K562 (cell line): Measurements from ENCODE around the gene BEST1. TPM values are rescaled to one million over a fixed set of nuclear protein-coding genes. Genes with fewer than 3 reads are reported as not detected.

Experiments
- CBX5 ChIP-seq: IDR thresholded peaks from 2 replicates; pipeline ENCODE4 v1.6.1; 2014; ENCODE audit warnings: low read depth, borderline replicate concordance
- DNMT1 ChIP-seq: fragments of 450-650 bp; IDR thresholded peaks from 2 replicates; pipeline ENCODE4 v1.6.1; 2016; ENCODE audit warnings: antibody characterized with exemption, mild to moderate bottlenecking
- E2F3 ChIP-seq: fragments of 250-450 bp; sonication (Bioruptor Pico); IDR thresholded peaks from 2 replicates; pipeline ENCODE4 v1.4.0; 2020; ENCODE audit warnings: mild to moderate bottlenecking
- HDAC2 ChIP-seq: fragments of 450-650 bp; IDR thresholded peaks from 2 replicates; pipeline ENCODE4 v1.6.1; 2016; ENCODE audit warnings: mild to moderate bottlenecking
- JUNB ChIP-seq: fragments of 450-650 bp; formaldehyde crosslinking; conservative IDR thresholded peaks from 2 replicates; pipeline ENCODE4 v1.4.0; 2020; ENCODE audit warnings: mild to moderate bottlenecking
- KDM5B ChIP-seq: fragments of 200-600 bp; sonication (generic); IDR thresholded peaks from 2 replicates; pipeline ENCODE4 v1.6.1; 2012; ENCODE audit warnings: low read depth, mild to moderate bottlenecking, moderate library complexity, low read length, control low read depth, inconsistent platforms; ENCODE audit not compliant: insufficient replicate concordance
- KLF13 ChIP-seq: fragments of 450-650 bp; IDR thresholded peaks from 2 replicates; pipeline ENCODE4 v1.6.1; 2016; ENCODE audit warnings: missing genetic modification characterization, low read depth, mild to moderate bottlenecking, missing compliant biosample characterization, moderate library complexity, borderline replicate concordance
- MTA2 ChIP-seq: fragments of 450-650 bp; IDR thresholded peaks from 2 replicates; pipeline ENCODE4 v1.6.1; 2016; ENCODE audit warnings: low read depth
- NR1H2 ChIP-seq: sonication (generic); formaldehyde crosslinking; IDR thresholded peaks from 2 replicates; pipeline ENCODE4 v1.4.0; 2020; ENCODE audit warnings: mild to moderate bottlenecking, missing genetic modification reagents
- NR4A1 ChIP-seq, 2 experiments: fragments of 250-450 bp in 1 of 2; fragments of 450-650 bp in 1 of 2; sonication (Bioruptor Pico) in 1 of 2; IDR thresholded peaks; 2 replicates each; pipeline versions ENCODE4 v1.4.0 to v1.6.1; 2016 to 2020; ENCODE audit warnings: mild to moderate bottlenecking in 2 of 2, missing compliant biosample characterization in 1 of 2, missing genetic modification characterization in 1 of 2, moderate library complexity in 1 of 2
- PRMT5 ChIP-seq: sonication (generic); formaldehyde crosslinking; IDR thresholded peaks from 2 replicates; pipeline ENCODE4 v1.5.0; 2020; ENCODE audit warnings: missing genetic modification reagents
- RBM25 ChIP-seq: fragments of 200-400 bp; formaldehyde crosslinking; IDR thresholded peaks from 2 replicates; pipeline ENCODE4 v1.6.1; 2018; ENCODE audit warnings: low read length, low read depth, moderate library complexity; ENCODE audit not compliant: severe bottlenecking
- SIX5 ChIP-seq, 2 experiments: IDR thresholded peaks; 2 replicates each; pipeline ENCODE4 v1.6.1; 2011; ENCODE audit warnings: low read length in 2 of 2, borderline replicate concordance in 1 of 2, low read depth in 1 of 2, mild to moderate bottlenecking in 1 of 2, moderate library complexity in 1 of 2; ENCODE audit not compliant: insufficient read depth in 1 of 2
- SMC3 ChIP-seq: conservative IDR thresholded peaks from 2 replicates; pipeline ENCODE4 v1.6.1; 2011; ENCODE audit warnings: low read depth, low read length, improper control_type of control experiment; ENCODE audit not compliant: insufficient read depth
- STAT5A ChIP-seq: IDR thresholded peaks from 2 replicates; pipeline ENCODE4 v1.6.1; 2012; ENCODE audit warnings: low read length, inconsistent platforms, borderline replicate concordance
- SUPT5H ChIP-seq: fragments of 450-650 bp; IDR thresholded peaks from 2 replicates; pipeline ENCODE4 v1.6.1; 2016
- TAF15 ChIP-seq: fragments of 200-400 bp; formaldehyde crosslinking; IDR thresholded peaks from 2 replicates; pipeline ENCODE4 v1.6.1; 2017; ENCODE audit warnings: mild to moderate bottlenecking, low read depth, low read length, moderate library complexity
- ZBTB7A ChIP-seq: IDR thresholded peaks from 2 replicates; pipeline ENCODE4 v1.6.1; 2011; ENCODE audit warnings: low read depth, mild to moderate bottlenecking, low read length, moderate library complexity, borderline replicate concordance; ENCODE audit not compliant: control insufficient read depth
- ZNF384 ChIP-seq: IDR thresholded peaks from 2 replicates; pipeline ENCODE4 v1.6.1; 2012; ENCODE audit warnings: low read depth, low read length, improper control_type of control experiment
- ZNF695 ChIP-seq: fragments of 450-650 bp; formaldehyde crosslinking; IDR thresholded peaks from 2 replicates; pipeline ENCODE4 v1.4.0; 2020; ENCODE audit warnings: mild to moderate bottlenecking, moderate library complexity
- ZNF830 ChIP-seq: fragments of 250-450 bp; sonication (Bioruptor Pico); IDR thresholded peaks from 2 replicates; pipeline ENCODE4 v1.5.0; 2021; ENCODE audit warnings: mild to moderate bottlenecking
- polyA plus RNA-seq, 8 experiments: library from polyadenylated mRNA; depleted of rRNA in 4 of 8; stranded (reverse) in 5 of 8; unstranded in 3 of 8; fragments of >200 nt; fragmentation: Nextera tagmentation in 2 of 8; fragmentation: Illumina TruSeq in 1 of 8; extraction: Ambion mirVana in 2 of 8; extraction: Trizol in 1 of 8; gene quantifications; 2 replicates each; pipeline versions ENCODE4 v1.2.1 to v1.2.3, GENCODE V29; 2011 to 2014; ENCODE audit warnings: inconsistent platforms in 1 of 8, missing spikeins in 1 of 8
- total RNA-seq, 7 experiments: library from RNA; depleted of rRNA in 6 of 7; stranded (reverse); fragments of >200 nt in 6 of 7; fragmentation: Illumina TruSeq in 2 of 7; extraction: Trizol in 2 of 7; gene quantifications; 2 replicates each; pipeline versions ENCODE4 v1.2.1 to v1.2.3, GENCODE V29; 2011 to 2021; ENCODE audit warnings: low replicate concordance in 1 of 7
- TF ChIP-seq, protein P1 (sequence below): fragments of 250-450 bp; sonication (Bioruptor Pico); IDR thresholded peaks from 2 replicates; pipeline ENCODE4 v1.8.0; 2021; ENCODE audit warnings: moderate library complexity, mild to moderate bottlenecking, inconsistent platforms
- TF ChIP-seq, protein P2 (sequence below), 2 experiments: IDR thresholded peaks in 1 of 2; conservative IDR thresholded peaks in 1 of 2; 2 replicates each; pipeline ENCODE4 v1.6.1; 2016; ENCODE audit warnings: low read depth in 2 of 2, mild to moderate bottlenecking in 1 of 2, missing compliant biosample characterization in 1 of 2, missing genetic modification characterization in 1 of 2, moderate library complexity in 1 of 2
- TF ChIP-seq, protein P3 (sequence below): fragments of 250-450 bp; sonication (Bioruptor Pico); IDR thresholded peaks from 2 replicates; pipeline ENCODE4 v1.9.0; 2021; ENCODE audit warnings: mild to moderate bottlenecking, inconsistent platforms

The BEST1 gene
- total and polyA plus RNA-seq, 9 of the 15 experiments (the other 6 are each of a cell fraction or from before 2014, with no cell fraction given): 0.07 to 1.3 (median 0.40) TPM

GRCh38 chr11:61917334-61918109 lies 32.6 kb upstream of the BEST1 start, which contains the start of gene RAB3IL1 (continued):
- TF ChIP-seq NR4A1 (CRISPR knock-in tag; IDR thresholded peaks at IDR 0.05) (no peak), NR4A1 (tag; IDR thresholded peaks at IDR 0.05) (no peak), SUPT5H (no peak), SMC3 (no peak), SIX5 (IDR thresholded peaks at IDR 0.05; ENCODE audit: borderline replicate concordance in 1 of 2, insufficient read depth in 1 of 2, low read depth in 1 of 2, low read length in 2 of 2) (no peak), NR1H2 (no peak), CBX5 (no peak), KLF13 (tag) (peak; percentile 64), DNMT1 (no peak), E2F3 (CRISPR knock-in tag) (no peak), TAF15 (no peak), JUNB (CRISPR knock-in tag) (no peak), ZNF830 (no peak), PRMT5 (CRISPR knock-in tag) (no peak), STAT5A (no peak), MTA2 (no peak), ZBTB7A (peak; percentile 53; the same call in 1 of the 2 replicates), RBM25 (peak; percentile 82), ZNF695 (CRISPR knock-in tag) (no peak), HDAC2 (peak; percentile 89), KDM5B (peak; percentile 42), ZNF384 (no peak)
- TF ChIP-seq, protein P1, sequence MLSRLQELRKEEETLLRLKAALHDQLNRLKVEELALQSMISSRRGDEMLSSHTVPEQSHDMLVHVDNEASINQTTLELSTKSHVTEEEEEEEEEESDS: no peak
- TF ChIP-seq, protein P2, sequence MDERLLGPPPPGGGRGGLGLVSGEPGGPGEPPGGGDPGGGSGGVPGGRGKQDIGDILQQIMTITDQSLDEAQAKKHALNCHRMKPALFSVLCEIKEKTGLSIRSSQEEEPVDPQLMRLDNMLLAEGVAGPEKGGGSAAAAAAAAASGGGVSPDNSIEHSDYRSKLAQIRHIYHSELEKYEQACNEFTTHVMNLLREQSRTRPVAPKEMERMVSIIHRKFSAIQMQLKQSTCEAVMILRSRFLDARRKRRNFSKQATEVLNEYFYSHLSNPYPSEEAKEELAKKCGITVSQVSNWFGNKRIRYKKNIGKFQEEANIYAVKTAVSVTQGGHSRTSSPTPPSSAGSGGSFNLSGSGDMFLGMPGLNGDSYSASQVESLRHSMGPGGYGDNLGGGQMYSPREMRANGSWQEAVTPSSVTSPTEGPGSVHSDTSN (CRISPR knock-in tag; IDR thresholded peaks at IDR 0.05; ENCODE audit: low read depth): no peak
- TF ChIP-seq, protein P2 (tag; conservative IDR thresholded peaks at IDR 0.05; ENCODE audit: low read depth): no peak
- TF ChIP-seq, protein P3, sequence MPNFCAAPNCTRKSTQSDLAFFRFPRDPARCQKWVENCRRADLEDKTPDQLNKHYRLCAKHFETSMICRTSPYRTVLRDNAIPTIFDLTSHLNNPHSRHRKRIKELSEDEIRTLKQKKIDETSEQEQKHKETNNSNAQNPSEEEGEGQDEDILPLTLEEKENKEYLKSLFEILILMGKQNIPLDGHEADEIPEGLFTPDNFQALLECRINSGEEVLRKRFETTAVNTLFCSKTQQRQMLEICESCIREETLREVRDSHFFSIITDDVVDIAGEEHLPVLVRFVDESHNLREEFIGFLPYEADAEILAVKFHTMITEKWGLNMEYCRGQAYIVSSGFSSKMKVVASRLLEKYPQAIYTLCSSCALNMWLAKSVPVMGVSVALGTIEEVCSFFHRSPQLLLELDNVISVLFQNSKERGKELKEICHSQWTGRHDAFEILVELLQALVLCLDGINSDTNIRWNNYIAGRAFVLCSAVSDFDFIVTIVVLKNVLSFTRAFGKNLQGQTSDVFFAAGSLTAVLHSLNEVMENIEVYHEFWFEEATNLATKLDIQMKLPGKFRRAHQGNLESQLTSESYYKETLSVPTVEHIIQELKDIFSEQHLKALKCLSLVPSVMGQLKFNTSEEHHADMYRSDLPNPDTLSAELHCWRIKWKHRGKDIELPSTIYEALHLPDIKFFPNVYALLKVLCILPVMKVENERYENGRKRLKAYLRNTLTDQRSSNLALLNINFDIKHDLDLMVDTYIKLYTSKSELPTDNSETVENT (CRISPR knock-in tag): no peak
